AG09319 (cell line): ENCODE data around the gene CSRP1.

Experiments
- DNase-seq: peaks from one replicate; pipeline ENCODE4 v3.0.0-alpha.2; 2010; ENCODE audit warnings: low read depth; ENCODE audit errors: extremely low read depth
- CTCF ChIP-seq: IDR thresholded peaks from 2 replicates; pipeline ENCODE4 v1.5.1; 2011; ENCODE audit warnings: low read depth, mild to moderate bottlenecking, inconsistent platforms, low read length, moderate library complexity

CSRP1 gene

GRCh38 chr1:201506557-201507359, at the start of gene CSRP1:
Gene CSRP1 (minus strand): TSS chr1:201507123. CDS start chr1:201496303, 10,820 bp downstream.
- DNase-seq, result no peak
- TF ChIP-seq CTCF, result no peak

GRCh38 chr1:201555593-201555945, 48.6 kb upstream of the CSRP1 start:
- DNase-seq, result no peak
- TF ChIP-seq CTCF, result no peak

GRCh38 chr1:201554789-201555592, 48.1 kb upstream of the CSRP1 start:
- no peak for TF ChIP-seq CTCF
- no peak for DNase-seq

GRCh38 chr1:201554190-201554600, 47.3 kb upstream of the CSRP1 start:
- TF ChIP-seq CTCF, result no peak
- no peak for DNase-seq

GRCh38 chr1:201553496-201554189, 46.7 kb upstream of the CSRP1 start:
- DNase-seq, result no peak
- TF ChIP-seq CTCF, result no peak

GRCh38 chr1:201552941-201553351, 46.0 kb upstream of the CSRP1 start:
- TF ChIP-seq CTCF, result no peak
- DNase-seq, result no peak
